ENCODE measurements around the gene ADM. TPM values are rescaled to one million over a fixed set of nuclear protein-coding genes. Genes with fewer than 3 reads are reported as not detected.

The ADM gene
- polyA plus RNA-seq, 3 donors = 9.5 to 224 (median 20.0) TPM

GRCh38 chr11:10303558-10304363 lies 1.1 kb upstream of the ADM start:
- Mint-ChIP-seq H3K27ac (peak overlapping the region; percentile 96 to 100 (median 99)), H3K27me3 (ENCODE audit: low read depth in 3 of 3) (peaks cover 13 to 21% (median 20%) of the 10 kb centered on the region in 3 donors), H3K4me3 (peak overlapping the region; percentile 96 to 99), H3K36me3 (peaks cover 15 to 22% of the 10 kb centered on the region in 2 donors), H3K9me3 (peaks cover 0 to 16% (median 0%) of the 10 kb centered on the region in 7 donors), H3K4me1 (peaks cover 49% of the 10 kb centered on the region)
- H4K20me1 ChIP-seq (ENCODE audit: insufficient read depth, low read length) = peaks cover 29% of the 10 kb centered on the region
- no peak for TF ChIP-seq CTCF (IDR thresholded peaks at IDR 0.05)
- peaks cover 0 to 7% of the 10 kb centered on the region in 2 donors for H3K36me3 ChIP-seq (replicated peaks in 1 of 2; ENCODE audit: control insufficient read depth in 1 of 2, insufficient read depth in 2 of 2, low read length in 2 of 2)
- peak overlapping the region; percentile 76 for H2AFZ ChIP-seq (ENCODE audit: insufficient read depth, low read depth, low read length, poor library complexity, severe bottlenecking)
- intact Hi-C loops (cut with micrococcal nuclease) = loop anchor here in 1 of 2 donors (10.0 kb wide), 2 partner anchors 279 to 839 kb away; partner anchors contain the start of gene ZNF143
- WGBS (ENCODE audit: insufficient coverage) = 0% methylated on average over 17 of the region's 29 CpGs
- peaks cover 0 to 16% of the 10 kb centered on the region in 2 donors for H3K27me3 ChIP-seq (ENCODE audit: control insufficient read depth in 2 of 2, insufficient read depth in 2 of 2, low read length in 2 of 2)
- peak overlapping the region; percentile 97 for H3K9ac ChIP-seq (ENCODE audit: insufficient read depth, low read length, poor library complexity, severe bottlenecking)
- DNase-seq = peak; percentile 89 to 97 (median 95)
- peaks cover 52 to 53% of the 10 kb centered on the region in 2 donors for H3K4me1 ChIP-seq (ENCODE audit: control insufficient read depth in 1 of 2, insufficient read depth in 2 of 2, low read length in 2 of 2)
- peak overlapping the region; percentile 79 to 97 (median 89) for H3K4me3 ChIP-seq (replicated peaks in 1 of 3; ENCODE audit: low read depth in 2 of 3, low read length in 3 of 3)
- no peaks in the 10 kb centered on the region for H3K9me3 ChIP-seq (replicated peaks in 1 of 2; ENCODE audit: control insufficient read depth in 1 of 2, insufficient read depth in 1 of 2, low read length in 2 of 2)
- H3K27ac ChIP-seq (ENCODE audit: low read depth in 1 of 2, low read length in 2 of 2) = peak overlapping the region; percentile 91 to 100
- peak overlapping the region; percentile 96 for H3K4me2 ChIP-seq (replicated peaks; ENCODE audit: extremely low read depth, low read length, poor library complexity, severe bottlenecking)
- peaks cover 32% of the 10 kb centered on the region for H3K79me2 ChIP-seq (ENCODE audit: insufficient read depth, low read length)

GRCh38 chr11:10305262-10305963 lies 540 bp downstream of the ADM start:
- H3K4me2 ChIP-seq (replicated peaks; ENCODE audit: extremely low read depth, low read length, poor library complexity, severe bottlenecking) = peak overlapping the region; percentile 96
- peak overlapping the region; percentile 96 to 100 (median 99) for H3K27ac Mint-ChIP-seq
- peaks cover 16 to 25% (median 23%) of the 10 kb centered on the region in 3 donors for H3K27me3 Mint-ChIP-seq (ENCODE audit: low read depth in 3 of 3)
- H3K4me3 Mint-ChIP-seq = peak overlapping the region; percentile 96 to 99
- peak overlapping the region; percentile 79 to 97 (median 89) for H3K4me3 ChIP-seq (replicated peaks in 1 of 3; ENCODE audit: low read depth in 2 of 3, low read length in 3 of 3)
- WGBS (ENCODE audit: insufficient coverage) = under 1% methylated on average over 50 of the region's 51 CpGs
- intact Hi-C loops (cut with micrococcal nuclease) = loop anchor here (5.0 to 10.0 kb wide), 6 partner anchors 93 to 841 kb away; partner anchors contain the start of gene ZNF143 (in 1 of the 2)
- H3K36me3 ChIP-seq (replicated peaks in 1 of 2; ENCODE audit: control insufficient read depth in 1 of 2, insufficient read depth in 2 of 2, low read length in 2 of 2) = no peaks in the 10 kb centered on the region
- peaks cover 43% of the 10 kb centered on the region for H3K4me1 Mint-ChIP-seq
- peaks cover 3 to 14% of the 10 kb centered on the region in 2 donors for H3K36me3 Mint-ChIP-seq
- peaks cover 0 to 16% of the 10 kb centered on the region in 2 donors for H3K27me3 ChIP-seq (ENCODE audit: control insufficient read depth in 2 of 2, insufficient read depth in 2 of 2, low read length in 2 of 2)
- H3K4me1 ChIP-seq (ENCODE audit: control insufficient read depth in 1 of 2, insufficient read depth in 2 of 2, low read length in 2 of 2) = peaks cover 49 to 53% of the 10 kb centered on the region in 2 donors
- peak in 2 of 3 donors; percentile 67 to 69 for DNase-seq
- TF ChIP-seq CTCF (IDR thresholded peaks at IDR 0.05) = no peak
- peaks cover 29% of the 10 kb centered on the region for H4K20me1 ChIP-seq (ENCODE audit: insufficient read depth, low read length)
- no peaks in the 10 kb centered on the region for H3K9me3 ChIP-seq (replicated peaks in 1 of 2; ENCODE audit: control insufficient read depth in 1 of 2, insufficient read depth in 1 of 2, low read length in 2 of 2)
- peak overlapping the region; percentile 97 for H3K9ac ChIP-seq (ENCODE audit: insufficient read depth, low read length, poor library complexity, severe bottlenecking)
- H2AFZ ChIP-seq (ENCODE audit: insufficient read depth, low read depth, low read length, poor library complexity, severe bottlenecking) = peak overlapping the region; percentile 76
- H3K27ac ChIP-seq (ENCODE audit: low read depth in 1 of 2, low read length in 2 of 2) = peak overlapping the region; percentile 91 to 100
- peaks cover 0 to 16% (median 0%) of the 10 kb centered on the region in 7 donors for H3K9me3 Mint-ChIP-seq
- peaks cover 28% of the 10 kb centered on the region for H3K79me2 ChIP-seq (ENCODE audit: insufficient read depth, low read length)

All from CD14-positive monocyte (primary cell).